ENCODE measurements around the gene DCPS. TPM values are rescaled to one million over a fixed set of nuclear protein-coding genes. Genes with fewer than 3 reads are reported as not detected.
"Not testable (repeated sequence)": the region's sequence is repeated elsewhere in the genome, so short reads cannot be mapped to it uniquely, and the experiment has no call there.

Gene DCPS
- total RNA-seq, 4 donors from 2014 or later, result 15.1 to 23.4 (median 16.7) TPM

DNA sequence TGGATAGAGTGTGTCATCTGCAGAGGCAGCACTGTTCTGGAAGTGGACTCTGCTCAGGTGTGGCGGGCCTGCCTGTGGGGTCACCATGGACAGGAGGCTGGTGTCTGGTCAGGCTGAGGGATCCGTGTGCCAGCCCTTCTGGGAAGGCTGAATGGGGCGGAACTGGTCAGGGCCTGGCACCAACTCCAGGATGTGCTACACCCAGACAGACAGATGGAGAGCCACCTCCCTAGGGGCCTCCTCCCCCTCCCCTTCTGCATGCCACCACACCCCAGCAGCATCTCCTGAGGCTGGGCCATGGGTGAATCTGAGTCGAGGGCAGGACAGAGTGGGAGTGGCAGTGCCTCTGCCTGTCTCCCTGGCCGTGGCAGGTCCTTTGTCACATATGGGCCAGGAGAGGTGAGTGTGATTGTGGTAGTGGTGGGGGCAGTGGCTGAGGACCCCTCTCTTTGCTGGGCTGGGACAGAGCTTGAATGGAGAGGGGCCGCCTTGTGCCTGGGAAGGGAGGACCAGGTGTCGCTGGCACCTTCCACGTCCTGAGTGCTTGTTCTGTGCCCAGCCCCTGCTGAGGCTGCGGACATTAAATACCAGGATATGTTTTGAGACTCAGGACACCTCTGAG, 80.7 kb downstream of the DCPS start:
- no peak overlapping the region for H3K4me3 ChIP-seq (ENCODE audit: low read depth, poor library complexity, severe bottlenecking)
- 60 to 81% methylated on average over 2 to 8 of the region's 9 CpGs for WGBS, 2 donors
- intact Hi-C loops (cut with DNase I; ENCODE audit: low total_unique reads), result no loop called here
- DNase-seq (ENCODE audit: low spot score in 2 of 2), result no peak
- TF ChIP-seq POLR2A (IDR thresholded peaks at IDR 0.05), result no peak
- TF ChIP-seq, protein P1, sequence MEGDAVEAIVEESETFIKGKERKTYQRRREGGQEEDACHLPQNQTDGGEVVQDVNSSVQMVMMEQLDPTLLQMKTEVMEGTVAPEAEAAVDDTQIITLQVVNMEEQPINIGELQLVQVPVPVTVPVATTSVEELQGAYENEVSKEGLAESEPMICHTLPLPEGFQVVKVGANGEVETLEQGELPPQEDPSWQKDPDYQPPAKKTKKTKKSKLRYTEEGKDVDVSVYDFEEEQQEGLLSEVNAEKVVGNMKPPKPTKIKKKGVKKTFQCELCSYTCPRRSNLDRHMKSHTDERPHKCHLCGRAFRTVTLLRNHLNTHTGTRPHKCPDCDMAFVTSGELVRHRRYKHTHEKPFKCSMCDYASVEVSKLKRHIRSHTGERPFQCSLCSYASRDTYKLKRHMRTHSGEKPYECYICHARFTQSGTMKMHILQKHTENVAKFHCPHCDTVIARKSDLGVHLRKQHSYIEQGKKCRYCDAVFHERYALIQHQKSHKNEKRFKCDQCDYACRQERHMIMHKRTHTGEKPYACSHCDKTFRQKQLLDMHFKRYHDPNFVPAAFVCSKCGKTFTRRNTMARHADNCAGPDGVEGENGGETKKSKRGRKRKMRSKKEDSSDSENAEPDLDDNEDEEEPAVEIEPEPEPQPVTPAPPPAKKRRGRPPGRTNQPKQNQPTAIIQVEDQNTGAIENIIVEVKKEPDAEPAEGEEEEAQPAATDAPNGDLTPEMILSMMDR (IDR thresholded peaks at IDR 0.05), result no peak

DNA sequence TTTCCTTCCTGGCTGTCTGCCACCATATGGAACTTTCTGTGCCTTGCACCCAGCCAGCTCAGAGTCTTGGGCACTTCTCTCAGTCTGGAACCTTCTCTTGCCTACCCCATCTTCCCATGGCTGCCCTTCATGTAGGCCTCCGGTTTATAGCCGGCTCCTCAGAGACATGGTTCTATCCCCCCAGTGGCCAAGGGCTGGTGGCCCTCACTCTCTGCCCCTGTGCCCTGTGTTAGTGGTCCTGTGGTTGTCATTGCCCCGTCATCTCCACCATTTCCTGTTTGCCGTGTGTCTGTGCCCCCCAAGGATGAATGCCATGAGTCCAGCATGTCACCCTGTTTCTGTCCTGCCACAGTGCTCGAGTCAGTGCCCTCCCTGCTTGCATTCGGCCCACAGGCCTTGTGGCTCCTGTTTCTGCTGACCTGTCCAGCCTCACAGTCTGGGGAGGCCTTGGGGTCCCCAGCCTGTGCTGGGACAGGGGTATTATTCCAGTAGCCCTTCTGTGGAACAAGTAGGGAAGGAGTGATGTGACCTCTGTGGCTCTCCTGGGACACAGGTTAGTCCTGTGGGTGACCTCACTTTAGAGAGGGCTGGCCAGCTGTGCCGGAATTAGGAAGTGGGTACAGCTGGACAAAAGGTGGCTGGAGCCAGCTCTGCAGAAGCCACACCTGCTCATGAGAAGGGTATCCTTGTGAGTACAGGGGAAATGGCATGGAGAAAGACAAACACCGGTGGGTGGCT, 82.3 kb downstream of the DCPS start:
- intact Hi-C loops (cut with DNase I; ENCODE audit: low total_unique reads), result no loop called here
- WGBS, 2 donors, result 71 to 73% methylated on average over 8 of the region's 8 CpGs
- TF ChIP-seq POLR2A (IDR thresholded peaks at IDR 0.05), result no peak
- TF ChIP-seq, protein P1 (IDR thresholded peaks at IDR 0.05), result no peak
- no peak for DNase-seq (ENCODE audit: low spot score in 2 of 2)
- H3K4me3 ChIP-seq (ENCODE audit: low read depth, poor library complexity, severe bottlenecking), result no peak overlapping the region

- WGBS, 2 donors, result 13 to 18% methylated on average over 5 of the region's 5 CpGs
- DNase-seq (ENCODE audit: low spot score in 2 of 2); intact Hi-C loops (cut with DNase I; ENCODE audit: low total_unique reads); H3K4me3 ChIP-seq (ENCODE audit: low read depth, poor library complexity, severe bottlenecking): not testable (repeated sequence)
Measured at GRCh38 chr11:126386729-126387071, 82.8 kb downstream of the DCPS start.

DNA sequence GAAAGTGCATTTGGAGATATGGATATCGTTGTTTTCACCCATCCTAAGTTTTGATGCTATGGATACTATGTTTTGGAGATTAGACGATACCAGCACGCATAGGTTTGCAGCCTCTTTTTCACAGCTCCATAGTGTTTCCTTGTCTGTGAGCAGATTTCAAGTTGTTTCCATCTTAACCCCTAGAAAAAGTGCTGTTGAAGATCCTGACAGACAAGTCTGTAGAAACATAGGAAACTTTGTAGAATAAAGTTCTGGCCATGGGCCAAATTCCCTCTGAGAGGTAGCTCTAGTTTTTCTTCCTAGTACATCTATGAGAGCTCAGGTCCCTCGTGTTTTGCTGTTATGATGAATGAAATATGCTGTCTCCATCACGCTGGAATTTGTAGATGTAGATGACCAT, 84.0 kb downstream of the DCPS start:
- no peak for DNase-seq (ENCODE audit: low spot score in 2 of 2)
- intact Hi-C loops (cut with DNase I; ENCODE audit: low total_unique reads), result no loop called here
- TF ChIP-seq, protein P1 (IDR thresholded peaks at IDR 0.05), result no peak
- no peak for TF ChIP-seq POLR2A (IDR thresholded peaks at IDR 0.05)
- WGBS, 2 donors, result 48 to 52% methylated on average over 5 of the region's 5 CpGs
- H3K4me3 ChIP-seq (ENCODE audit: low read depth, poor library complexity, severe bottlenecking), result no peak overlapping the region

DNA sequence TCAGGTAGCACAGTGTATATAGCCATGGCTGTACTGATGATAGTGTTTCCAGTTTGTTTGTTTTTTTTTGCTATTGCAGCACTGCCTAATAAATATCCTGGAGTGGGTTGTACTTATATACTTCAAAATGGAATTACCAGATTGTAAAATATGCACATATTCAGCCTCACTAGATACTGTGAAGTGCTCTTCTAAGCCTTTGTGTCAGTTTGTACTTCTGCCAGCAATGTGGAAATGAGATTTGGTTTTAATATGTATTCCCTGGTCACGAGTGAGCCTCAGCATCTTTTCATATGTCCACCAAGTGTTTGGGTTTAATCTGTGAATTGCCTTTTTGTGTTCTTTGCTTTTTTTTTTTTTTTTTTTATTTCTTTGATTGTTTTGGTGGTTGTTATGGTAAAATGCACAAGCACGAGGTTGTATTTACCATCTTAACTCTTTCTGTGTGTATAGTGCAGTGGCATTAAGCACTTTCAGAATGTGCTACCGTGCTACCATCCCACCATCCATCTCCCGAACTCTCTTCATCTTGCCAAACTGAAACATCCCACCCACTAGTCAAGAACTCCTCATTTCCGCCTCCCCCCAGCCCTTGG, 86.5 kb downstream of the DCPS start:
- no peak overlapping the region for H3K4me3 ChIP-seq (ENCODE audit: low read depth, poor library complexity, severe bottlenecking)
- WGBS, 2 donors, result 58 to 62% methylated on average over 5 of the region's 5 CpGs
- no peak for TF ChIP-seq POLR2A (IDR thresholded peaks at IDR 0.05)
- TF ChIP-seq, protein P1 (IDR thresholded peaks at IDR 0.05), result no peak
- intact Hi-C loops (cut with DNase I; ENCODE audit: low total_unique reads), result no loop called here
- DNase-seq (ENCODE audit: low spot score in 2 of 2), result no peak

DNA sequence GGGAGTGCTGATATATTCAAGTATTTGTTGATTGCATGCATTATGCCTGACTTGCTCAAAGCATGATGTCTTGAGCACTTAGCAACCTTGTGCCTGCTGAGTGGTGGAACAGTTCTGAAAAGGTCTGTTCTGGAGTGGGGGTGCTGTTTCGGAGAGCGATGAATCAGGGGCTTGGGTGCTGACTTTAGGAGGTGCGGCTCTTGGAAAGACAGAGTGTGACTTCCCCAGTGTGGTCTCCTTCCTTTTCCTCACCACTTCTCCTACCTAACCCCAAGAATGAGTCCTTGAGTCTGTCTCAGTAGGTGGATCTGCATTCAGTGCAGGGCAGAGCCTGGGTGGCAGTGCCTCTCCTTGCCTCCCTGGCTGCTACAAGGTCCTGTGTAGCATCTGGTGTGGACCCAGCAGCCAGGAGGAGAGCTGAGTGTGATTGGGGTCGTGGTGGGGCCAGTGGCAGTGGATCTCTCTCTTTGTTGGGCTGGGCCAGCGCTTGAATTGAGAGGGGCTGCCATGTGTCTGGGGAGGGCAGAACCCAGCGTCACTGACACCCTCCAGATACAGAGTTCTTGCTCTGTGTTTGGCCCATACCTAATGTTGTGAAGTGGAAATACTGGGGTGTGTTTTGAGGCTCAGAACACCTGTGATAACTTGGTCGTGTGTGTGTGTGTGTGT, 87.6 kb downstream of the DCPS start:
- intact Hi-C loops (cut with DNase I; ENCODE audit: low total_unique reads), result no loop called here
- WGBS, 2 donors, result 71 to 72% methylated on average over 7 of the region's 7 CpGs
- no peak for DNase-seq (ENCODE audit: low spot score in 2 of 2)
- H3K4me3 ChIP-seq (ENCODE audit: low read depth, poor library complexity, severe bottlenecking), result no peak overlapping the region
- TF ChIP-seq, protein P1 (IDR thresholded peaks at IDR 0.05), result no peak
- no peak for TF ChIP-seq POLR2A (IDR thresholded peaks at IDR 0.05)
